Measurements from ENCODE around the gene ANKRD40.

DNA sequence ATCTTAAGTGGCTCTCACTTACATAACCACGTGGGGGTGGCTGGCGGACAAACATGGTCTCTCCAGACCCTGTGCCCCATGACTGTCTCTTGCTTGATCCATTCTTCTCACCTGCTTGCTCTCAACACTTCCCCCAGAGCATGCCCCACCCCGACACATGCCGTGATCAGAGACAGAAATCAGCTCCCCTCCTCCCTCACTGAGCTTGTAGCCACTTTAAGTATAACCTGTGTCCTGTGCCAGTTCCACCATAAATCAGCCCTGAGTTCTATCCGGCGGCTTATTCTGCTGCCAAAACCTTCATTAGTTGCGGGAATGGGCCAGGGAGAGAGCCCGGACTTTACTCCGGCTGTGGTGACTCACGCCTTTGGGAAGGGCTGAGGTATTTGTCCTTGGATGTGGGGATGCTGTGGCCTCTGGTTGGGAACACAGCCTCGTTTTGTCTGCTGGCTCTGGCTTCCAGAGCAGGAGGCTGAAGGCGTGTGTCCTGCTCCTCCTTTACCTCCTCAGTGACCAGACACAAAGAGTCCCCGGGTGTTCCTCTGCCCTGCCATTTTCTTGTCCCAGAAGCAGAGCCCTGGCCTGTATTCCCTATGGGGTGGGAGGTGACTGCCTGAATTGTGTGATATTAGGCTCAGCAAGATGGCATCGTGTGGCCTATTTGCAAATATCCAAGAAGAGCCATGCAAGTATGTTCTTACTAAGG is 21.1 kb downstream of the ANKRD40 start:
- TF ChIP-seq POLR2AphosphoS5 (IDR thresholded peaks at IDR 0.05; ENCODE audit: borderline replicate concordance, low read depth, low read length) (no peak), EZH2 (IDR thresholded peaks at IDR 0.05) (no peak), FOXP2 (optimal IDR thresholded peaks at IDR 0.05; ENCODE audit: control extremely low read depth, extremely low read length, insufficient read depth) (no peak)
